Large intestine (tissue), 3 donors: ENCODE results near the gene RB1. TPM values are rescaled to one million over a fixed set of nuclear protein-coding genes. Genes with fewer than 3 reads are reported as not detected.
A peak's percentile ranks its signal among the peaks of the same experiment; 100 is the strongest.
"Not testable (repeated sequence)": the region's sequence is repeated elsewhere in the genome, so short reads cannot be mapped to it uniquely, and the experiment has no call there.

Experiments
- DNase-seq, 2 donors: peaks; one replicate each; pipeline versions ENCODE4 v3.0.0 to v3.0.0-alpha.2; 2013
- H3K27ac ChIP-seq: one replicate; pipeline ENCODE4 v1.5.1; 2013; ENCODE audit warnings: low read length
- H3K27me3 ChIP-seq: 2 replicates; pipeline ENCODE4 v1.6.1; 2013; ENCODE audit warnings: low read length; ENCODE audit not compliant: control insufficient read depth, insufficient read depth
- H3K36me3 ChIP-seq: 2 replicates; pipeline ENCODE4 v1.6.1; 2013; ENCODE audit warnings: low read length; ENCODE audit not compliant: control insufficient read depth, insufficient read depth
- H3K4me1 ChIP-seq: one replicate; pipeline ENCODE4 v1.6.1; 2013; ENCODE audit warnings: low read length; ENCODE audit not compliant: control insufficient read depth, insufficient read depth
- H3K4me3 ChIP-seq: one replicate; pipeline ENCODE4 v1.5.1; 2013; ENCODE audit warnings: low read length
- H3K9me3 ChIP-seq: one replicate; pipeline ENCODE4 v1.6.1; 2013; ENCODE audit warnings: mild to moderate bottlenecking, low read depth, low read length, moderate library complexity; ENCODE audit not compliant: control insufficient read depth
- WGBS: methylation state at CpG from one replicate; pipeline ENCODE4 v1.1.5; 2013; ENCODE audit warnings: low lambda C conversion rate; ENCODE audit not compliant: insufficient coverage; 5-methylcytosine and 5-hydroxymethylcytosine counted together
- polyA plus RNA-seq: library from polyadenylated mRNA; unstranded; fragments of 120-200 nt; gene quantifications from one replicate; pipeline ENCODE4 v1.2.1, GENCODE V29; 2013

The RB1 gene
- polyA plus RNA-seq, 1 donor, result 34.8 TPM

- not testable (repeated sequence) for H3K27ac ChIP-seq, H3K36me3 ChIP-seq, H3K4me3 ChIP-seq, H3K27me3 ChIP-seq, H3K9me3 ChIP-seq, H3K4me1 ChIP-seq, DNase-seq
- no CpG with 5 or more reads among the region's 11 CpGs for WGBS
Measured at GRCh38 chr13:48339198-48339597, 35.6 kb downstream of the RB1 start.

GRCh38 chr13:48344264-48344663 lies 40.7 kb downstream of the RB1 start:
- Histone ChIP-seq H3K27ac (no peak overlapping the region), H3K4me3 (no peak overlapping the region), H3K36me3 (peaks cover 2% of the 10 kb centered on the region), H3K27me3 (no peaks in the 10 kb centered on the region), H3K4me1 (no peaks in the 10 kb centered on the region), H3K9me3 (no peaks in the 10 kb centered on the region)
- DNase-seq, result no peak
- WGBS, result 100% methylated on average over 1 of the region's 2 CpGs

GRCh38 chr13:48346583-48346982 lies 43.0 kb downstream of the RB1 start:
- no peaks in the 10 kb centered on the region for H3K27me3 ChIP-seq
- 100% methylated on average over 1 of the region's 1 CpG for WGBS
- DNase-seq, result no peak
- peaks cover 2% of the 10 kb centered on the region for H3K36me3 ChIP-seq
- no peaks in the 10 kb centered on the region for H3K9me3 ChIP-seq
- H3K4me1 ChIP-seq, result no peaks in the 10 kb centered on the region
- no peak overlapping the region for H3K4me3 ChIP-seq
- H3K27ac ChIP-seq, result no peak overlapping the region

- H3K9me3 ChIP-seq, result peaks cover 9% of the 10 kb centered on the region
- no peaks in the 10 kb centered on the region for H3K4me1 ChIP-seq
- peaks cover 2% of the 10 kb centered on the region for H3K36me3 ChIP-seq
- no peak overlapping the region for H3K4me3 ChIP-seq
- H3K27ac ChIP-seq, result no peak overlapping the region
- no peaks in the 10 kb centered on the region for H3K27me3 ChIP-seq
- WGBS, result 100% methylated on average over 2 of the region's 2 CpGs
- no peak for DNase-seq
Measured at GRCh38 chr13:48349525-48349924, 46.0 kb downstream of the RB1 start.

GRCh38 chr13:48353590-48353989 lies 50.0 kb downstream of the RB1 start:
- no peaks in the 10 kb centered on the region for H3K27me3 ChIP-seq
- peaks cover 9% of the 10 kb centered on the region for H3K9me3 ChIP-seq
- no peak overlapping the region for H3K4me3 ChIP-seq
- no peak for DNase-seq
- no peak overlapping the region for H3K27ac ChIP-seq
- no CpG with 5 or more reads among the region's 2 CpGs for WGBS
- no peaks in the 10 kb centered on the region for H3K36me3 ChIP-seq
- H3K4me1 ChIP-seq, result no peaks in the 10 kb centered on the region

GRCh38 chr13:48355524-48355923 lies 52.0 kb downstream of the RB1 start:
- H3K27ac ChIP-seq, H3K9me3 ChIP-seq, H3K36me3 ChIP-seq, DNase-seq, H3K27me3 ChIP-seq, H3K4me3 ChIP-seq, H3K4me1 ChIP-seq: not testable (repeated sequence)
- WGBS, result no CpG with 5 or more reads among the region's 2 CpGs

GRCh38 chr13:48356750-48357149 lies 53.2 kb downstream of the RB1 start:
- Histone ChIP-seq H3K36me3 (no peaks in the 10 kb centered on the region), H3K4me1 (no peaks in the 10 kb centered on the region), H3K9me3 (peaks cover 9% of the 10 kb centered on the region), H3K4me3 (no peak overlapping the region), H3K27me3 (no peaks in the 10 kb centered on the region), H3K27ac (no peak overlapping the region)
- DNase-seq, result no peak
- WGBS, result 50% methylated on average over 2 of the region's 3 CpGs

GRCh38 chr13:48369988-48370387 lies 66.4 kb downstream of the RB1 start:
- H3K4me3 ChIP-seq, result no peak overlapping the region

GRCh38 chr13:48370815-48371214 lies 67.3 kb downstream of the RB1 start:
- peak; percentile 3 to 25 for DNase-seq

More at GRCh38 chr13:48369988-48370387, 66.4 kb downstream of the RB1 start:
- Histone ChIP-seq H3K36me3 (peaks cover 5% of the 10 kb centered on the region), H3K9me3 (no peaks in the 10 kb centered on the region), H3K4me1 (no peaks in the 10 kb centered on the region), H3K27me3 (no peaks in the 10 kb centered on the region), H3K27ac (no peak overlapping the region)
- WGBS, result no CpG with 5 or more reads among the region's 1 CpG
- no peak for DNase-seq

GRCh38 chr13:48377857-48378256 lies 74.3 kb downstream of the RB1 start:
- Histone ChIP-seq H3K27ac (no peak overlapping the region), H3K4me1 (no peaks in the 10 kb centered on the region), H3K9me3 (no peaks in the 10 kb centered on the region), H3K4me3 (no peak overlapping the region), H3K27me3 (no peaks in the 10 kb centered on the region), H3K36me3 (peaks cover 6% of the 10 kb centered on the region)
- DNase-seq, result no peak
- WGBS, result 94% methylated on average over 2 of the region's 2 CpGs

More at GRCh38 chr13:48370815-48371214, 67.3 kb downstream of the RB1 start:
- H3K27me3 ChIP-seq, result no peaks in the 10 kb centered on the region
- no peak overlapping the region for H3K4me3 ChIP-seq
- H3K9me3 ChIP-seq, result no peaks in the 10 kb centered on the region
- H3K27ac ChIP-seq, result no peak overlapping the region
- no peaks in the 10 kb centered on the region for H3K4me1 ChIP-seq
- no CpG with 5 or more reads among the region's 2 CpGs for WGBS
- H3K36me3 ChIP-seq, result peaks cover 8% of the 10 kb centered on the region

GRCh38 chr13:48380581-48380980 lies 77.0 kb downstream of the RB1 start:
- Histone ChIP-seq H3K27ac (no peak overlapping the region), H3K9me3 (no peaks in the 10 kb centered on the region), H3K36me3 (peaks cover 7% of the 10 kb centered on the region), H3K4me3 (no peak overlapping the region), H3K4me1 (no peaks in the 10 kb centered on the region), H3K27me3 (no peaks in the 10 kb centered on the region)
- DNase-seq, result no peak
